ENCODE results near the gene MED25.

Gene MED25

DNA sequence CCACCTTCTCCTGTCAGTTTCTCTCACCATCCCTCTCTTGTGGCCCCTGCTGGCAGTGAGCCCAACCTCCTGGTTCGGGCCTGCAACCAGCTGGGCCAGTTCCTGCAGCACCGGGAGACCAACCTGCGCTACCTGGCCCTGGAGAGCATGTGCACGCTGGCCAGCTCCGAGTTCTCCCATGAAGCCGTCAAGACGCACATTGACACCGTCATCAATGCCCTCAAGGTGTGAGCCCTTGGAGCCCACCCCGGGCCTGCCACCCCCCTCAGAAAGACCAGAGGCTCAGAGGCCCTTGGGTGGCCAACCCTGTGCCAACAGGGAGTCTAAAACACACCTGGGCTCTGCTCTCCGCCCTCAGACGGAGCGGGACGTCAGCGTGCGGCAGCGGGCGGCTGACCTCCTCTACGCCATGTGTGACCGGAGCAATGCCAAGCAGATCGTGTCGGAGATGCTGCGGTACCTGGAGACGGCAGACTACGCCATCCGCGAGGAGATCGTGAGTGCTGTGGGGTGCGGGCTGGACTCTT is 18.8 kb upstream of the MED25 start:
- ATAC-seq, result no peak

DNA sequence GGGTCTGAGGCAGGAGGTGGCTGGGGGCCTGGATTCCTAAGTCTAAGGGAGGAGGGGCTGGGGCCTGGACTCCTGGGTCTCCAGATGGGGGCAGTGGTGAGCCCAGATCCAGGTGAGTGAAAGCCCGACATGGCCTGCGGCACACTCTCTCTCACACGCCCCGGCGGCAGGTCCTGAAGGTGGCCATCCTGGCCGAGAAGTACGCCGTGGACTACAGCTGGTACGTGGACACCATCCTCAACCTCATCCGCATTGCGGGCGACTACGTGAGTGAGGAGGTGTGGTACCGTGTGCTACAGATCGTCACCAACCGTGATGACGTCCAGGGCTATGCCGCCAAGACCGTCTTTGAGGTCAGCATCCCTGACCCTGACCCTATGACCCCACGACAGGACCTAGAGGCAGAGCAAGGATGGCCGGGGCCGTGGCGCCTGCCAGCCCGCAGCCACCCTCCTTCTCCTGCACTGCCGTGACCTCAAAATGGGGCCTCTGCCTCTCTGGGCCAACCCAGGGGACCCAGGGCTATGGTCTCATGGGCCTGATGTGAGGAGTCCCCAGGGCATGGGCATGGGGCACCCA is 18.2 kb upstream of the MED25 start:
- no peak for ATAC-seq

DNA sequence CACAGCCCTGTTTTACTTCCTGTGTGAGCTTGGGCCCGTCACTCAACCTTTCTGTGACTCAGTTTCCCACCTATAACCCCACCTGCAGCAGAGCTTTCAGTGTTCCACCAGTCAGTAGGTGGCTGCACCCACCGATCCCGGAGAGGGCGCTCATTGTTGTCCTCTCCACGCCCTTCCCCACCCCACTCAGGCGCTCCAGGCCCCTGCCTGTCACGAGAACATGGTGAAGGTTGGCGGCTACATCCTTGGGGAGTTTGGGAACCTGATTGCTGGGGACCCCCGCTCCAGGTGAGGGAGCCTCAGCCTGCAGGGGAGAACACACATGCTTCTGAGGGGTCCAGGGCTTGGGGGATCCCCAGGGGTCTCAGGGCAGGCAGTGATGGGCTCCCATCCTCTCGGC is 17.3 kb upstream of the MED25 start:
- ATAC-seq, result no peak

DNA sequence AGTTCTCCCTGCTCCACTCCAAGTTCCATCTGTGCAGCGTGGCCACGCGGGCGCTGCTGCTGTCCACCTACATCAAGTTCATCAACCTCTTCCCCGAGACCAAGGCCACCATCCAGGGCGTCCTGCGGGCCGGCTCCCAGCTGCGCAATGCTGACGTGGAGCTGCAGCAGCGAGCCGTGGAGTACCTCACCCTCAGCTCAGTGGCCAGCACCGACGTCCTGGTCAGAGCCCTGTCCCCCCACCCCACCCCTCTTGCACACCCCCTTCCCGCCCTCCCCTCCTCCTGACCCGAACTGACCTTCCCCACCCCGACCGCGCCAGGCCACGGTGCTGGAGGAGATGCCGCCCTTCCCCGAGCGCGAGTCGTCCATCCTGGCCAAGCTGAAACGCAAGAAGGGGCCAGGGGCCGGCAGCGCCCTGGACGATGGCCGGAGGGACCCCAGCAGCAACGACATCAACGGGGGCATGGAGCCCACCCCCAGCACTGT is 16.6 kb upstream of the MED25 start:
- no peak for ATAC-seq

DNA sequence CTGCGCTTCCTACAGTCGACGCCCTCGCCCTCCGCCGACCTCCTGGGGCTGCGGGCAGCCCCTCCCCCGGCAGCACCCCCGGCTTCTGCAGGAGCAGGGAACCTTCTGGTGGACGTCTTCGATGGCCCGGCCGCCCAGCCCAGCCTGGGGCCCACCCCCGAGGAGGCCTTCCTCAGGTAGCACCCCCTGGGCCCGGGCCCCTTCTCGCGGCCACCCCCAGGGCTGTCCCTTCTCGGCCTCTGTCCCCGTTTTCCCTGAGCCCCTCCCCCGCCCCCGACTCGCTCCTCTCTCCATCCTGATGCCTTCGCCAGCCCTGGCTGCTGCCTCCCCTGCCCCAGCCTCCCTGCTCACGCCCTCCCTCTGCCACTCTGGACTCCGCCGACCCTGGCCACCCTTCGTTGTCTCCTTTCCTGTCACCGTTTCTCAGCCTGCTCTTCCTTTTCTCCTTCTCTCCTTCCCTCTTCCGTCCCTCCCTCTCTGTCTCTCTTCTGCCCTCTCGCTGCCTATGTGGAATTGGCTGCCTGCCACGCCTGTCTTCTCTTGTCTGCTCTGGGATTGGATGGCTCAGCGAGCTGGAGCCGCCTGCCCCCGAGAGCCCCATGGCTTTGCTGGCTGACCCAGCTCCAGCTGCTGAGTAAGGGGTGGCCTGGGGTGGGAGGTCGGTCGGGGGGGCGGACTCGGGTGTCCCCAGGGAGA is 16.0 kb upstream of the MED25 start:
- ATAC-seq, result no peak

DNA sequence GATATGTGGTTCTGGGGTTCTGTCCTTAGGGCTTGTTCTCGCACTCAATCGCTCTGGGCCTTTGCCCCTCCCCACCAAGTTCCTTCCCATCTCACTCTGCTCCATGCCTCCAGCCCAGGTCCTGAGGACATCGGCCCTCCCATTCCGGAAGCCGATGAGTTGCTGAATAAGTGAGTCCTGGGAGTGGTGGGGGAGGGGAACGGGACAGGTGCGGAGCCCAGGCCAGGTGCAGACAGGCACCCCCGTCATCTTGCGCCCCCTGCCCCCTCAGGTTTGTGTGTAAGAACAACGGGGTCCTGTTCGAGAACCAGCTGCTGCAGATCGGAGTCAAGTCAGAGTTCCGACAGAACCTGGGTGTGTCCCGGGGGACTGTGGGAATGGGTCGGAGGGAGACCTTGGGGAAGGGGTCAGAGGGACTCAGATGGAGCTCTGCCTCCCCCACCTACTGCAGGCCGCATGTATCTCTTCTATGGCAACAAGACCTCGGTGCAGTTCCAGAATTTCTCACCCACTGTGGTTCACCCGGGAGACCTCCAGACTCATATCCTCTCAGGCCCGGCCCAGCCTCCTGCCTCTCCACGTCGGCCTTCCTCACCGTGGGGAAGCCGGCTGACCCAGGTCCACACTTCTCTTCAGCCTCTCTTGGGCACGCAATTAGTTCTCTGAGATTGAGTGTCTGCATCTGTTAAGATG is 15.1 kb upstream of the MED25 start:
- ATAC-seq, result no peak

DNA sequence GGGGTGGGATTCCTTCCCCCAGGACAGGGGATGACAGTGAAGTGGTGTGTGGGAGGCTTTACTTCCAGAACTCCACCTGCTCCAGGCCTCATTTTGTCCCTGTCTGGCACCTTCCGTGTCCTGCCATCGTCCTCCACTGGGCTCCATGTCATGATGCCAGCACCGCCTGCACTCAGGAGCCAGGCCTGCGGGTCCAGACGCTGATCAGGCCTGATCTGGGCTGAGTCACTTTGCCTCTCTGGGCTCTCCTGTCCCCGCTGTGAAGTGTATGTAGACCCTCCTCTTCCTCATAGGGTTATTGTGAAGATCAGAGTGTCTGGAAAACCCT is 14.6 kb upstream of the MED25 start:
- no peak for ATAC-seq

DNA sequence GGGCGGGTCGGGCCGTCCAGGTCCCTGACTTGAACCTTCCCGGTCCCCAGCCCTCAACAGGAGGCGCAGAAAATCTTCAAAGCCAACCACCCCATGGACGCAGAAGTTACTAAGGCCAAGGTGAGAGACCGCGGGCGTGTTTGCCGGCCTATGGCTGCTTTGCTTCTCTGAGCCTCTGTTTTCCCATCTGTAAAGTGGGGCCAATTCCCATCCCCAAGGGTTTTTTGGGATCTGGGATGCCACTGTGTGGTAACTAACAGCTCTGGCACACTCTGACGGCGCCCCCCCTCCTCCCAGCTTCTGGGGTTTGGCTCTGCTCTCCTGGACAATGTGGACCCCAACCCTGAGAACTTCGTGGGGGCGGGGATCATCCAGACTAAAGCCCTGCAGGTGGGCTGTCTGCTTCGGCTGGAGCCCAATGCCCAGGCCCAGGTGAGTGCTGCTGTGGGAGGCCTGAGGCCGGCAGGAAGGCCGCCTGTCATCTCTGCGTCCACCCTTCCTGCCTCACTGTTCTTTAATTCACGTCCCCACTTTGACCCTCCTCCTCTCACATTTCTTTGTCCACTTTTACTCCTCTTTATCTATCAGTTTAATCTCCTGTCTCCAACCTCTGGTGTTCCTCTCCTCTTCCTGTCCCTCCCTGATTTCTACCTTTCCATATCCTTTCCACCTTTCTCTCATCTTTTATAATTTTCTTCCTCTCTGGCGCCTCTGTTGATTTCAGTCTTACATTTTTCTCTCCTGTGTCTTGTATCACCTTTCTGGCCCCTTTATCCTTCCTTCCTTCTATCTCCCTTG is 12.1 kb upstream of the MED25 start:
- ATAC-seq, result no peak

DNA sequence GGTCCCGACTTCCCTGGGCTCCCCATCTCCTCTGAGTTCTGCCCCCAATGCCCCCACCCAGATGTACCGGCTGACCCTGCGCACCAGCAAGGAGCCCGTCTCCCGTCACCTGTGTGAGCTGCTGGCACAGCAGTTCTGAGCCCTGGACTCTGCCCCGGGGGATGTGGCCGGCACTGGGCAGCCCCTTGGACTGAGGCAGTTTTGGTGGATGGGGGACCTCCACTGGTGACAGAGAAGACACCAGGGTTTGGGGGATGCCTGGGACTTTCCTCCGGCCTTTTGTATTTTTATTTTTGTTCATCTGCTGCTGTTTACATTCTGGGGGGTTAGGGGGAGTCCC is 11.5 kb upstream of the MED25 start:
- ATAC-seq, result no peak

DNA sequence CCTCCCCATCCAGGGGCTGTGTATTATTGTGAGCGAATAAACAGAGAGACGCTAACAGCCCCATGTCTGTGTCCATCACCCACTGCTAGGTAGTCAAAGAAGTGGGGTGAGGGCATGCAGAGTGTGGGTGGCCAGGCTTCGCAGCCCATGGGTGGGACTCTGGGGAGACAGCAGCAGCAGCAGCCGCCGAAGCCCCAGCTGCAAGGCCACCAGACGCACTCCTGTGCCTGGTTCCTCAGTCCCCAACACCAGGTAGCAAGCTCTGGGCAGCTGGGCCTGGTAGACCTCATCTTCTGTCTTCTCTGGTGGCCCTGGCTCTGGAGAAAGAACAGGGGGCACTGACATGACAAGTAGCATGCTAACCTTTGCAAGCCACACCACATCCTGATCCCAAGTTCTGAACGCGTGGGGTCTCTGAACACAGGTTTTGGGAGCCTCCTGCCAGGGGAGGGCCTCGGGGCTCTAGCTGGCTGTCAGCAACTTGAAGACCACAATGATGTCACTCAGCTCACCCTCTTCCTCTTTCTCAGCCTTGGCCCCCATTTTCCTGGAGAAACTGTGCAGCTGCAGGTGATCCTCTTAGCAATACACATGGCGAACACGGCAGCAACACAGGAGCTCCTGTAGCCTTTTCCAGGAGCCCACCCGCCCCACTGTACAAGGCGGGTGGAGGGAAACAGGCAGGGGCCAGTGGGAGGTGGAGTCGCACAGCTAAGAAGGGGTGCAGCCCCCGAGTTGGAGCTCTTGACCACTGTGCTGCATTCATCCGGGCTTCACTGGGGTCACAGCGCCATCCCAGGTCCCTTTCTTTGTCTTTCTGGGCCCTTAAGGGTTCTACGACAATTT is 10.8 kb upstream of the MED25 start:
- ATAC-seq, result no peak

DNA sequence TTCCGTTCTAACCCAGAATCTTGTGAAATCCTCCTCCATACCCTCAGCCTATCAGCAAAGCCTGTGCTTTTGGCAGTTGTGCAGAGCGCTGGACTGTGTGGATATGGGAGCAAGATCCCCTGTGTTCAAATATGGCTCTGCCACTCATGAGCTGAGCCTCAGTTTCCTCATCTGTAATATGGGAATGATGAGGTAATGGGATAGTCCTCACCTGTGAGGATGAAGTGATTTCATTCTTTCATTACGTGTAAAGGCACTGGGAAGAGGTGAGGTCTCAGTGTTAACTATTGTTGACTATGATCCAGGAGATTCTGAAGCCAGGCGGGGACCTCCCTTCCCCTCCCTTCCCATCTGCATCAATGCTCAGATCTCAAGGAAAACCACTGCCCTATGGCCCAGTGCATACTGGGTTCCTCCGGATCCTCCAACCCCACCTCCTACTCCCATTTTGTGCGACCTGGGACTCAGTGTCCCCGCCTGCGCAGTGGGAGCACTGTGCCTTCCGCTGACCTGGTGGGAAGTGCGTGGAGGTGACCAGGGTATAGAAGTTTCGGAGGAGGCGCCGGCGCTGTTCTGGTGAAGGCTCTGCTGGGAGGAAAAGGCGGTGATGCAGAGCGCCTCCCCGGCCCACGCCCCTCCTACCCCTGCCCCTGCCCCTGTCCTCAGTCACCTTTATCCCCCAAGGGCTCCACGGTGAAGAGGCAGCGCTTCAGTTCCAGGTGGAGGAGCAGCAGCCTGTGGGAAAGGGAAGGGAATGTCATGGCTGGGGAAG is 10.0 kb upstream of the MED25 start:
- ATAC-seq, result no peak

DNA sequence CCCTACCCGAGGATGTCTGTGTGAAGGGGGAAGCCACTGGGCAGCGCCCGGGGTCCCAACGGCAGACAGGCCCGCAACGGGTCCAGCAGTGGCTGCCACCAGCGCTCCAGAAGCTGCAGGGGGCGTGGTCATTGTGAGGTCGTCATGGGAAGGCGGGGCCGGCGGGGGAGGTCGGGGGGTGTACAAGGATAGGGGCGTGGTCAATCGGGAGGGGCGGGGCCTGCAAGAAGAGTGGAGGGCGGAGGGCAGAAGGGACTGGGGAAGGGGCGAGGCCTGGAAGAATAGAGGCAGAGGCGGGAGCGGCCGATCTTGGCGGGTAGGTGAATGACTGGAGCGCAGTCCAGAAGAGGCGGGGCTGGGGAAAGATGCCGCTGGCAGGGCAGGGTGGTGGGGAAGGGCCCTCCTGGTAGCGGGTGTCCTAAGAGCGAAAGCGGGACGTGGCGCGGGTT is 9.4 kb upstream of the MED25 start:
- ATAC-seq, result peak; percentile 31 to 37

DNA sequence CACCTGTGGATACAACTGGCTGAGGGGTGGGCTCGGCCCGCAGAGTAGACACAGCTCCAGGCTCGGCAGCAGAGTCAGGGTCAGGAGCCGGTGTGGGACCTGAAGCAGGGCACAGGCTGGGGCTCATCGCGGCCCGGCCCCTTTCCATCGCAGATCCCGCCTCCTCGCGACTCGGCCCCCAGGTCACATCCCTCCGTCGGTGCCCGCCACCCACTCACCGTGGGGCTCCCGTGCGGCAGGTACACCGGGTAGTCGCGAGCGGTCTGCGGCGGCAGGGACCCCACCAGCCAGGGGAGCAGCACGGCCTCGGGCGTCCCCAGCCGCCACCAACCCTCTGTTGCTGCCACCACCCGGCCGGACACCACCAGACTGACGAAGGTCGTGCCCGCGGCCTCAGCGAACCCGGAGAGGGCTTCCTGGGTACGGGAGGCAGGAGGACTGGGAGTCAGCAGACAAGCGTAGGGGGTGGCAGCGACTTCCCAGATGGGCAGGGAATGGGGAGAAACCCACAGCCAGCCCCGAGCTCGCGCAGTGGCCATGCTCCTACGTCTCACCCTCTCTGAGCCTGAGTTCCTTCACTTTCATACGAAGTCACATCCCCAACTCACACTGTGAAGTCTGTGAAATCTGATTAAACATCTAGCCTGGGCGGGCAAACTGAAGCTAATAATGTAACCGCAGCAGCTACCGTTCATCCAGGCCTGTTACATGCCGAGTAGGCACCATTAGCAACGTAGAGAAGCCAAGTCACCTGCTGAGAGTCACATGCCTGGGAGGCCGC is 8.7 kb upstream of the MED25 start:
- ATAC-seq, result peak; percentile 23 to 30

DNA sequence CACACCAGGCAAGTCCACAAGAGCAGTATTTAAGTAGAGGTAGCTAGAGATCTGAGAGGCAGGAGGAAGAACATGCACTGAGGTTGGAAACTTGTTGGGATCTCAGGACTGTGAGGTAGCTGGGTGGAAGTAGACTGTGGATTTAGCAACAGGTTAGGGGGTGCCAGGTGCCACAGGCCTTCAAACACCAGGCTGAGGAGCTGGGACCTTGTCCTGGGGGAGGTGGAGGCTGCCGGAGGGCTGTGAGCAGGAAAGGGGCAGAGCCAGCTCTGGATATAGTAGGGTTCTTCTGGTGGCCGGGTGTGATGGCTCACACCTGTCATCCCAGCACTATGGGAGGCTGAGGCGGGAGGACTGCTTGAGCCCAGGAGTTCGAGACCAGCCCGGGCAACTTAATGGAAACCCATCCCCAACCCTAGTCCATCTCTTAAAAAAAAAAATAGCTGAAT is 8.1 kb upstream of the MED25 start:
- ATAC-seq, result no peak

DNA sequence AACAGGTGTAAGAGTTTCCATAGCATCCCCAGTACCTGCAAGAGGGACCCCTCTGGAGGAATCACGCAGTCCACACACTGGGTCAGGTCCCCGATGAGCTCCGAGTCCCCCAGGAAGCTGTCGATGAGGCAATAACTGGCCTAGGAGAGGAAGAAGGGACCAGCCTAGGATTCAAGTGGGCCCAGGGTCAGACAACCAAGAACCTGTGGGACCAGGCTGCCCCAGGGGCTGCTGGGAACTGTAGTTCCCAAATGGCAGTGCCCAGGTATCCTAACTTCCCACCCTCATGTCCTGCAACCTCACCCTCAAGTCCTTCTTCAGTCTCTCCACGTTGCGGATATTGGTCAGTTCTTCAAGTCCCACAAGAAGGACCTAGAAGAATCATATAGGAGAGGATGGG is 6.8 kb upstream of the MED25 start:
- no peak for ATAC-seq

DNA sequence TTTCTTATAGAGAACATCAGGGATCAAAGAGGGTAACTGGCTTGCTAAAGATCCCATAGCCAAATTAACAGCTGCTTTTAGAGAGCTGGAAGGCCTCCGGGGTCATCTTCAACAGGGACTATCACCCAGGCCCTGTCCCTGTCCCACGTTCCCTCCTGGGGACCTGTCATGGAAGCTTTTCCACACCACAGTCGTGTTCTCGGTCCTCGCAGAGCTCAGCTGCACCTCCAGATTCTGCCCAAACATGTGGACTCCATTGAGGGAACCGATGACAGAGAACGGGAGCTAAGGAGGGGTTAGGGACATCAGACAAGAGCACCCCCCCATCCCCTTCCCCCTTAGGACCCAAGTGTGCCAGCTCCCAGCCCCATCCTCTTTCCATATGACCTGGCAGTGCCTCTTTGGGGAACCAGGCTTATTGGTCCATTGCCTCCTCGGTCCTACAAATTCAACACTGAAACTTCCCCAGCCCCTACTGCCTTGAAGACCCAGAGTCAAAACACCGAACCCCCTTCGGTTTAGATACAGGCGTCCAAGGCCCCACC is 5.6 kb upstream of the MED25 start:
- no peak for ATAC-seq

DNA sequence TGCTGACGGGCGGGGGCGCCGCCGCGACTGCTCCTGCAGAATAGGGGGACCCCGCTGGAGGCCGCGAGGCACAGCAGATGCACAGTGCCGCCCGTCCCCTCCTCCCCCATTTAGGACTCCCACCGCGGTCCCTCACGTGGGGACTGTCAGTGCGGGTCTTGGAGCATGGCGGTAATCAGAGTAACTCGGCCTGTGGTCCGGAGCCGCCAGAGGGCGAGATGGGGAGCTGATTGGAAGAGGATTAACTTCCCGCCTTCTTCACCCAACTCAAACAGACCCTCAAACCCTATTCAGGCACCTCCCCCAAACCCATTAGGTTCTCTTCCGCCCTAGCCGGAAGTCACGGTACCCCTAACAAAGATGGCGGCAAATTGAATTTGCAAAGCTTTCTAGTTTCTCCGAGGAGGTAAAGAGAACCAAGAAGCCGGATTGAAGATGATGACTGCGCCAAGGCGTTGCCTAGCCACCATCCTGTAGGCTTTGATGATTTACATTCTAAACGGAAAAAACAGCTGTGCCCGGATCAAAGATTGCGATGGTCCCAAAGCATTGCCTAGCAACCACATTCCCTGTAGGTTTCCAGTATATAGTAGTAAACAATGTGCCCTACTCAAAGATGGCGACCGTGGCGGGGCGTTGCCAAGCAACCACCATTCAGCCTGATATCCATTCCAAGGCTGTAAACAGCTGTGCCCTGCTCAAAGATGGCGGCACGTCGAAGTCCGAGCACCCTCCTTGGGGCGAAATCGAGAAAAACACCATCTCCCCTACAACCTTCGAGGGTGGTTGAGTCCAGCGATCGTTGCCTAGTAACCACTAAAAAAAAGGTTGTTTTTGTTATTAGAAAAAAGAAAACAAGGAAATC is 4.9 kb upstream of the MED25 start, which contains the start of gene FUZ:
TSS of gene FUZ (minus strand) at position 296 of the 865 bp plus-strand sequence. CDS start at position 110, 186 bp downstream.
- ATAC-seq, result peak; percentile 70 to 72

DNA sequence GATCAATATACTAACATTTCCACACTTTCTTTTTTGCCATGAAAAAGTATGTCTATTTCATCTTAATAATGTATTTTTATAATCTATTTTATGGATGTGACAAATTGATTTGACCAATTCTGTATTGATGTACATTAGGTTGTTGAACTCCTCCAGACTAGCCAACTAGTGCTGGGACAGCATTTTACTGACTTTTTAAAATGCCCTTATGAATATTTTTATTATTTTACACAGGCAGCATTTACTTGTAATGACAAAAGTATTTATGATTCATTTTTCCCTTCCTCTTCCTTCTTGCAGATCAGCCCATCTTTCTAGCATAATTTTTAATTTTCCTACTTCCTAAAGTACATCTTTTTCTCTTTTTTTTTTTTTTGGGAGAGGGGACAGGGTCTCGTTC is 4.1 kb upstream of the MED25 start:
- no peak for ATAC-seq

DNA sequence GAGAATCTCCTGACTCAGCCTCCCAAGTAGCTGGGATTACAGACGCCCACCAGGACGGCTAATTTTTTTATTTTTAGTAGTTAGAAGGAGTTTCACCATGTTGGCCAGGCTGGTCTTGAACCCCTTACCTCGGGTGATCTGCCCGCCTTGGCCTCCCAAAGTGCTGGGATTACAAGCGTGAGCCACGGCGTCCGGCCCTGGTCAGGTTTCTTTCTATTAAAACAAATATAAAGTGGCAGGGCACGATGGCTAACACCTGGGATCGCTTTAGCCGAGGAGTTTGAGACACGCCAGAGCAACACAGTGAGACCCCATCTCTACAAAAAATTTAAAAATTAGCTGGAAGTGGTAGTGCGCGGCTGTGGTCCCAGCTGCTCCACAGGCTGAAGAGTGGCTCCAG is 1.5 kb upstream of the MED25 start:
- no peak for ATAC-seq

Data from activated CD4-positive, CD25-positive, alpha-beta regulatory T cell treated with anti-CD3 and anti-CD28 coated beads, Interleukin-2, amount 50 U/mL, for 24 hours (primary cell).